ENCODE measurements around the gene RDH16.
"Not testable (repeated sequence)": the region's sequence is repeated elsewhere in the genome, so short reads cannot be mapped to it uniquely, and the experiment has no call there.

Gene RDH16

DNA sequence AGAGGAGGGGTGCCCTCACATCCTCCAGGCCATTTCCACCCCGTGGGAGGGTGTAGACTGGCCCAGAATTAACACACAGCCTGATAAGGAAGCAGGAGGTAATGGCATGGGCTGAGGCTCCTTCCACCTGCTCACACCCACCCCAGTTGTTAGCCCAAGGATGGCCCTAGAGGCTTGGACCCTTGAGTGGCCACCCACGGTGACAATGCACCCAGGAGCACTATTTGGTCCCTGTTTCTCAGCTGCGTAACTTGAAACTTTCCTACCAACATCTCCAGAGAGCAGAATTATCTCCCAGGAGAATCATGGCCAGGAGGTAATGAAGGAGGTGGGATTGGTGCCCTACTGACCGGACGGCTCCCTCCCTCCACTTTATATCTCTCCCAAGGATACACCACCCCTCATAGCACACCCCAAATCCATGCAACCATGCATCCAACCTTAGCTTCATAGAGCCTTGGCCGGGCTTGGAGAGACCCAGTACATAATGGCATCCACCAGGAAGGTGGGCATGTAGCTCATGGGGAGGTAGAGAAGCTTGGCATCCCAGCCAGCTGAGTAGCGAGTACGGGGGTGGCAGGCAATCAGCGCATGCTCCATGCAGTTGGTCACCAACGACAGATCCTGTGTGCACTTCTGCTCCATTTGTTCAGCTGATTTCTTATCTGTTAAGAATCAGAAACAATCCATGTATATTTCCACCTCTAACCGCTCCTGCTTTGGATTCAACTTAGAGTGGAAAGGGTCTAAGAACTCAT is 5.6 kb downstream of the RDH16 start:
- DNase-seq, result no peak

GRCh38 chr12:56948881-56949280 is 8.5 kb downstream of the RDH16 start:
- DNase-seq, result no peak

DNA sequence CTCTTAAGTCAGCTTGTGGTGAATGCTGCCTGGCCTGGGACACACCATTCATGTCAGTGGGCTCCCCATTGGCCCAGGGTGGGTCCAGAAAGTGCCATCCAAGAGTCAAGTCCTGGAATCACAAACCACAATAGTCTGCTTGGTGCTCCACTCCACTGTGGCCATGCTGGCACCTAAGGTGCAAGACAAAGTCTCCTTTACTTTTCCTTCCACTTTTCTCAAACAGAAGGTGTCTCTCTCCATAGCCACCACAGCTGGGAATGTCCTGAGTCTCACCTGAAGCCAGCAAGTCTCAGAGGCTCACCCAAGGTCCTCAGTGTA is 9.0 kb downstream of the RDH16 start:
- no peak for DNase-seq

DNA sequence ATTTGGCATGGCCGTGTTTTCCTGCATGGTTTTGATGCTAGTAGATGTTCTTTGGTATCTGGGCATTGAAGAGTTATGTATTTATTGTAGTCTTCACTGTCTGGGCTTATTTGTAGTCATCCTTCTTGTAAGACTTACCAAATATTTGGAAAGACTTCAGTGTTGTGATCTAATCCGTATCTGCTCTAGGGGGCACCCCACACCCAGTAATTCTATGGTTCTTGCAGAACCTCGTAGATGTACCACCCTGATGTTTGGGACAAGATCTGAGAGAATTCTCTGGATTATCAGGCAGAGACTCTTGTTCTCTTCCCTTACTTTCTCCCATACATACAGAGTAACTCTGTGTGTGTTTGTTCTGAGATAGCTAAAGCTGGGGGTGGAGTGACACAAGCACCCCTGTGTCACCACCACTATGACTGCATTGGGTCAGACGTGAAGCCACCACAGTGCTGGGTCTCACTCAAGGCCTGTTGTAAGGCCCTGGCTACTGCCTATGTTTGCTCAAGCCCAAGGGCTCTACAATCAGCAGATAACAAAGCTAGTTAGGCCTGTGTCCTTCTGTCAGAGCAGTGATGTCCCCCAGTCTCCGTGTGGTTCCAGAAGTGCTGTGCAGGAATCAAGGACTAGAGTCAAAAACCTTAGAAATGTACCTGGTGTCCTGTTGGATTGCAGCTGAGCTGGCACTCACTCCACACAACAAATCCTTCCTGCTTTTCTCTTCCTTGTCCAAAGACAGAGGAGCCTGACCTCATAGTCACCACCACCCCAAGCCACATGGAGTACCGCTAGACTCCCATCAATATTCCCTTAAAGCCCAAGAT is 9.6 kb downstream of the RDH16 start:
- DNase-seq, result no peak

GRCh38 chr12:56943878-56944277 is 13.5 kb downstream of the RDH16 start:
- DNase-seq, result no peak

- DNase-seq, result not testable (repeated sequence)
Observed at GRCh38 chr12:56943374-56943773, 14.0 kb downstream of the RDH16 start.

DNA sequence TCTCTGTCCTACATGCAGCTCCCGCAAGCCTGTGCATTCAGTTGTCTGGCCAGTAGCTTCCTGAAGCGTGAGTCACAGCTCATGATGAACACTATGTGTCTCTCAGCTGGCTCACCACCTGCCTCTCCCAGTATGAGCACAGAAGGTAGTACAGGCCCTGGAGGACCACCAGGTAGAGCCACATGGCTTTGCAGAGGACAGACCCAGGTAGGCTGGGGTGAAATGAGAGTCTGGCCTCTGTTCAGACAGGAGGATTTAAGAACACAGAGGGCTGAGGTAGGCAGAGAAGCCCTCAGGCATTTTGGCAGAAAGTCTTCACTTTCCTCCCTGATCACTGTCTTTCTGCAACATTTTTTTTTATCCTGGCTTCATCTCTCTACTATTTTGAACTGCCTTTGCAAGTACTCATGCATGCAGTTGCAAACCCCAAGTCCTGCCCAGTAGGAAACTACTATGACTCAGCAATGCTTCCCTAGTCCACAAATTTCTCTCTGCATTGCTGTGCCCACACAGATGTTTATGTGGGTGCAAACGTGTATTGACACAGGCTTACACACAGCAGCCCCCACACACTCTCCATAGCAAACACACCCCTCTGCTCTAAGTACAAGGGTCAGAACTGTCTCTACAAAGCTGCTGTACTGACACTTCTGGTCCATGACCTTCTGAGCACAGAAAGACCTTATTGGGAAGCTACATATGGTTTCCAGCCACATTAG is 15.9 kb downstream of the RDH16 start:
- DNase-seq, result peak in 1 of 2 donors; percentile 50

- DNase-seq, result not testable (repeated sequence)
Observed at GRCh38 chr12:56940942-56941298, 16.5 kb downstream of the RDH16 start.

- no peak for DNase-seq
Observed at GRCh38 chr12:56935752-56936151, 21.7 kb downstream of the RDH16 start.

DNA sequence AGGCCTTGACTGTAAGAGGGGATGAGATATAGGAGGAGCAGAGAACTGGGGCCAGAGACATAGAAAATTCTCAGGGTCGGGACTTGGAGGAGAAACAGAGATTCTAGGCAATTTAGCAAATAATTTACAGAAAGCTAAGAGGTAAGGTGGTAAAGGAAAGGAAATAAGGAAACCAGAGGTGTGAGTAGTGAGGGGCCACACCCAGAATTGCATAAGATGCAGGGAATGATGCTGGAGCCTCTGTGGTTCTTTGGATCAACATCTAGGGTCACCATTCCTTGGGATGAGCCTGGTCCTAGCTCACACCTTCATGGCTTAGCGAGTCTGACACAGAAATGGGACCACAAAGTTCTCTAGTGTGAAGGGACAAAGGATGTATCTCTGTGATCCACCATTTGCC is 22.3 kb downstream of the RDH16 start:
- DNase-seq, result no peak

DNA sequence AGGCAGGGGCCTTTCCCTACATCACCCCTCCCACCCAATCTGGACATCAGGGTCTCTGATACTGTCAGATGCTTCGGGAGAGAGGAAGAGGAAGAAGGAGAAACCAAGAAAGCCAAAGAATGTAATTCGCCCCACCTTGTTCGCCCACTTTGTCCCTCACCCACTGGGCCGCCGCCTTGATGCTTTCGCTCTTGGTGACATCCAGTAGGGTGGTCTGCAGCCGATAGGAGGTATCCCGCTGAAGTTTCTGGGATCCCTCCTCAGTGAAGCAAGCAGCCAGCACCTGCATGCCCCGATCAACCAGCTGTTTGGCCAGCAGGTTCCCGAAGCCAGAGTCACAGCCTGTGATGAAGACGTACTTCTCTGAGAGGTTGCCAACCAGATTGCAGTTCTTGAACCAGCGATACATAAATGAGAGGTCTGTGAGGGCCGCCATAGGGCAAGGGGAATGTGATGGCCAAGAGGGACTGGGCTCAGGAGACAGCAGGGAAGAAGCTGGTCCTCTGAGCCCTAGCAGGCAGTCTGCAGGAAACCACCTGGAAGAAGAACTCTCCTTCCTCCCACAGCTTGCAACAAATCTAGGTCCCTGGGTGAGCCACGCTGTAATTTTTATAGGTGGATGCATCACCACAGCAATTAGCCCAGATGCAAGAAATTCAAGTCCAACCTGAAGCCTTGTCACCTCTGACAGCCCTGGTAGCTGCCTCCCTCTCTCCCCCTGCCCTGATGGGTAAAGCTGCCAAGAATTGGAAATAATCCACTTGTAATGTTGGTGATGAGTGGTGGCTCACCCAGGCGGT is 23.4 kb downstream of the RDH16 start, which contains the start of gene SDR9C7:
SDR9C7 (minus strand) TSS at position 583 of the 800 bp plus-strand sequence; CDS start at position 436, 147 bp downstream.
- DNase-seq, result no peak

- DNase-seq, result no peak
Observed at GRCh38 chr12:56932867-56933266, 24.5 kb downstream of the RDH16 start.

GRCh38 chr12:56932146-56932545 is 25.3 kb downstream of the RDH16 start:
- DNase-seq, result no peak

- DNase-seq, result peak in 1 of 2 donors; percentile 66
Observed at GRCh38 chr12:56931474-56931978, 25.9 kb downstream of the RDH16 start.

DNA sequence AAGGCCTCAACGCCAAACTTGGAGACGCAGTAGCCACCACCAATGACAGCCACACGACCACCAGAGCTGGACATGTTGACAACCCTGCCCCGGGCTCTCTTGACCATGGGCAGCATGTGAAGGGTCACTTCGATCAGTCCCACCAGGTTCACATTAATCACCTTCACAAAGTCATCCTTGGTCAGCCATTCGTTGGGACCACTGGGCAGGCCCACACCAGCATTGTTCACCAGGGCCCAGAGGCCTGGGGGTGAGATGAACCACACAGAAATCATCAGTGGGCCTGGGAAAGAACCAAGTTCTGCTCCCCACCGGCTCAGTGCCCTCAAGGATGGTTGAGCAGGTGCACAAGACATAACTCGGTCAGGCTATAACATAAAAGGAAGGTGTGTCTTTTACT is 27.2 kb downstream of the RDH16 start:
- DNase-seq, result no peak

DNA sequence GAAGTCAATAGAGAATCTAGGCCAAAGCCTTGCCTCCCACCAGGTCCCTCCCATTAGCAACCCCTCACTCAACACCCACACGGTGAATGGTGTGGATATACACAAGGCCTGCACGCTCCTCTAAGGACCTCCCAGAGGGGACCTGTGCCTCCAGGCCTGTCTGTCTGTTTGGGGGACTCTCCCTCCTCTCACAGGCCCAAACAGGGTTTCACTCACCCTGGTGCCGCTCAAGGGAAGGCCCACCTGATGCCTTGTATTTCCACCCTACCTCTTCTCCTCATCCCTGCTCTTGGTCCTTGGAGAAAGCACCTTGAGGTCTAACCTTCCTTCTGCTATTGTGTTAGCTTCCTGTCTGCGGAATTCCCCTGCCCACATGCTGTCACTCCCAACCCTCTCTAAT is 27.6 kb downstream of the RDH16 start:
- DNase-seq, result no peak

- DNase-seq, result no peak
Observed at GRCh38 chr12:56928262-56928661, 29.1 kb downstream of the RDH16 start.

DNA sequence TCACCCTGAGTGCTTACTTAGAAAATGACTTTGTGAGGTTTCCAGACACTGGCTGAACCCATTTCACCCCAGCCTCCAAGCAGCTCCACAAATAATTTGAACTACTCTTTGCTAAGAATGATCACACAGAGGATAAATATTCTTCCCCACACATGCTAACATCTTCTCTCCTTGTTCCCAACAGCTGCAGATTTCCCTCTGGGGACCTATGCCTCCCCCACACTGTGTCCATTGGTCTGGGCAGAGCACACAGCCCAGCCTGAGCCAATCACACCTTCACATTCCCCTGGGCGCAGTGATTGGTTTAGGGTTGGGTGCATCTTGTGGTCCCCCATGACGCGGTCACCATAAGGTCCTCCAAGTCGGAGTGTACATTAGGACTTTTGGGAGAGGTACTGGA is 30.1 kb downstream of the RDH16 start:
- no peak for DNase-seq

GRCh38 chr12:56922031-56922430 is 35.4 kb downstream of the RDH16 start:
- DNase-seq, result no peak

DNA sequence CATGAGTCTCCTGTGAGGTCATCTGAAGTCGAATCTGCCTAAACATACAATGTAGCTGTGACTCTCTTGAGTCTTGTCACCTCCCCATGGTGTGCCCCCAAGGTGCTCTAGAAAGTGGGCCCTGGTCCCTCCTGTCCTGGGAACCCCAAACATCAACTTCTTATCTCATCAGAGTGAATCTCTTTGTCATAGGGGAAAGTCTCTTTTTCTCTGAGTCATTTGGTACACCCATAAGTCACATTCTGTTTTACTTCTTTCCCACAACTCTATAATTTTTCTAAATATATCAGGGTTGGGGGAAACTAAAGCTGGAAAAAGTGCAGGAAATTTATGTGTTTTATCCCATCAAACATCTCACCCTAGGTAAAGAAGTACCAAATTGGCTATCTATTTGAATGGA is 36.1 kb downstream of the RDH16 start:
- DNase-seq, result no peak

DNA sequence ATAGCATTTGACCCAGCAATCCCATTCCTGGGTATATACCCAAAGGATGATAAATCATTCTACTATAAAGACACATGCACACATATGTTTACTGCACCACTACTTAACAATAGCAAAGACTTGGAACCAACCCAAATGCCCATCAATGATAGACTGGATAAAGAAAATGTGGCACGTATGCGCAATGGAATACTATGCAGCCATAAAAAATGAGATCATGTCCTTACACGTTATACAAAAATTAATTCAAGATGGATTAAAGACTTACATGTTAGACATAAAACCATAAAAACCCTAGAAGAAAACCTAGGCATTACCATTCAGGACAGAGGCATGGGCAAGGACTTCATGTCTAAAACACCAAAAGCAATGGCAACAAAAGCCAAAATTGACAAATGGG is 39.3 kb downstream of the RDH16 start:
- not testable (repeated sequence) for DNase-seq

GRCh38 chr12:56916996-56917333 is 40.4 kb downstream of the RDH16 start:
- no peak for DNase-seq
